Suprapubic skin (tissue), 4 donors: ENCODE results near the gene MFSD1. TPM values are rescaled to one million over a fixed set of nuclear protein-coding genes. Genes with fewer than 3 reads are reported as not detected.

Experiments
- DNase-seq, 2 donors: peaks; one replicate each; pipeline ENCODE4 v3.0.0-alpha.2; 2019; ENCODE audit warnings: low spot score in 2 of 2
- H3K27ac ChIP-seq: fragments of 200-600 bp; sonication (generic); one replicate; pipeline ENCODE4 v1.5.1; 2019
- H3K27me3 ChIP-seq: fragments of 200-600 bp; sonication (generic); one replicate; pipeline ENCODE4 v1.5.1; 2019
- H3K36me3 ChIP-seq: fragments of 200-600 bp; sonication (generic); one replicate; pipeline ENCODE4 v1.5.1; 2019
- H3K4me1 ChIP-seq: fragments of 200-600 bp; sonication (generic); one replicate; pipeline ENCODE4 v1.5.1; 2019
- H3K4me3 ChIP-seq: fragments of 200-600 bp; sonication (generic); one replicate; pipeline ENCODE4 v1.5.1; 2019; ENCODE audit warnings: mild to moderate bottlenecking
- H3K9me3 ChIP-seq: fragments of 200-600 bp; sonication (generic); one replicate; pipeline ENCODE4 v1.5.1; 2019
- EP300 ChIP-seq: sonication (generic); formaldehyde crosslinking; IDR thresholded peaks from one replicate; pipeline ENCODE4 v1.6.1; 2017; ENCODE audit warnings: antibody characterized with exemption
- POLR2A ChIP-seq, 2 donors: fragments of 450-650 bp; IDR thresholded peaks; one replicate each; pipeline ENCODE4 v1.6.1; 2017; ENCODE audit warnings: antibody characterized with exemption in 2 of 2, mild to moderate bottlenecking in 2 of 2, moderate library complexity in 2 of 2
- POLR2AphosphoS5 ChIP-seq, 3 donors: sonication (generic); formaldehyde crosslinking; IDR thresholded peaks; one replicate each; pipeline ENCODE4 v1.6.1; 2017; ENCODE audit warnings: antibody characterized with exemption in 3 of 3
- WGBS: methylation state at CpG from one replicate; pipeline ENCODE4 v1.1.5; 2018; 5-methylcytosine and 5-hydroxymethylcytosine counted together
- total RNA-seq, 4 donors: library from RNA; depleted of rRNA; stranded (reverse); fragments of >200 nt; gene quantifications; one replicate each; pipeline ENCODE4 v1.1.0, GENCODE V29; 2016
- TF ChIP-seq, protein P1 (sequence below), 2 donors: fragments of 200-600 bp in 1 of 2; fragments of 450-650 bp in 1 of 2; sonication (generic) in 1 of 2; IDR thresholded peaks; one replicate each; pipeline ENCODE4 v1.5.1; 2016 to 2019; ENCODE audit warnings: antibody characterized with exemption in 2 of 2, mild to moderate bottlenecking in 1 of 2, moderate library complexity in 1 of 2

The MFSD1 gene
- total RNA-seq: 10 to 100 TPM; 46.3 to 80.6 (median 70.8) TPM

DNA sequence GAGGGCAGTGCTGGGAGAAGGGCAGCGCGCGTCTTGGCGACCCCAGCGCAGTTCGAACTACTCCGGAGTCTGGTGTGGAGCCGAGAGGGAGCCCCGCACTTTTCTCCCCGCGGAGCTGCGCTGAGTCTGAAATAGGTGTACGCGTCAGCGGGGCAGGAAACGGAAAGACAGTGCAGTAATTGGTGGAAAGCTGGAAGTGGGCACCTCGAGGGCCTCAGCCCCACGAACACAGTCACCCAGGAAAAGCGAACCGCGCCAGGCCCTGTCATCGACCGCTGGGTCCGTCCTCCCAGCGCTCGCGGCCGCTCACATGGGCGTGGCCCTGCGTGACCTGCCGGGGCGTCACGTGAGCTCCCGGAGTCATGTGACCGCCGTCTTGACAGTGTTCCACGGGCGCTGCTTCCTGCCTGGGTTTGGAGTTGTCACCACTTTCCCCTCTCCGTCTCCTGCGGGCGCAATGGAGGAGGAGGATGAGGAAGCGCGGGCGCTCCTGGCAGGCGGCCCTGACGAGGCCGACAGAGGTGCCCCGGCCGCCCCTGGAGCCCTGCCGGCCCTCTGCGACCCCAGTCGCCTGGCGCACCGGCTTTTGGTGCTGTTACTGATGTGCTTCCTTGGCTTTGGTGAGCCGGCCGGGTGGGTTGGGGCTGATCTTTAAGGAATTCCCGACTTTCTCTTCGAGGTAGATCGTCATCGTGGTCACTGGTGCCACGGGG, at the start of gene MFSD1:
Gene MFSD1, plus strand, starts transcription at position 359 of the 713 bp plus-strand sequence. Its CDS starts 99 bp downstream, at position 458.
- Histone ChIP-seq H3K36me3 (no peaks in the 10 kb centered on the region), H3K9me3 (no peaks in the 10 kb centered on the region), H3K4me3 (peak within 1 kb of the TSS; percentile 88), H3K4me1 (peaks cover 34% of the 10 kb centered on the region), H3K27me3 (no peaks in the 10 kb centered on the region), H3K27ac (peak within 1 kb of the TSS; percentile 89)
- peak; percentile 98 to 99 for DNase-seq
- under 1% methylated on average over 31 of the region's 61 CpGs for WGBS
- TF ChIP-seq POLR2A (IDR thresholded peaks at IDR 0.05) (peak; percentile 28 to 81), POLR2AphosphoS5 (IDR thresholded peaks at IDR 0.05) (peak; percentile 67 to 97 (median 70)), EP300 (no peak)
- TF ChIP-seq, protein P1, sequence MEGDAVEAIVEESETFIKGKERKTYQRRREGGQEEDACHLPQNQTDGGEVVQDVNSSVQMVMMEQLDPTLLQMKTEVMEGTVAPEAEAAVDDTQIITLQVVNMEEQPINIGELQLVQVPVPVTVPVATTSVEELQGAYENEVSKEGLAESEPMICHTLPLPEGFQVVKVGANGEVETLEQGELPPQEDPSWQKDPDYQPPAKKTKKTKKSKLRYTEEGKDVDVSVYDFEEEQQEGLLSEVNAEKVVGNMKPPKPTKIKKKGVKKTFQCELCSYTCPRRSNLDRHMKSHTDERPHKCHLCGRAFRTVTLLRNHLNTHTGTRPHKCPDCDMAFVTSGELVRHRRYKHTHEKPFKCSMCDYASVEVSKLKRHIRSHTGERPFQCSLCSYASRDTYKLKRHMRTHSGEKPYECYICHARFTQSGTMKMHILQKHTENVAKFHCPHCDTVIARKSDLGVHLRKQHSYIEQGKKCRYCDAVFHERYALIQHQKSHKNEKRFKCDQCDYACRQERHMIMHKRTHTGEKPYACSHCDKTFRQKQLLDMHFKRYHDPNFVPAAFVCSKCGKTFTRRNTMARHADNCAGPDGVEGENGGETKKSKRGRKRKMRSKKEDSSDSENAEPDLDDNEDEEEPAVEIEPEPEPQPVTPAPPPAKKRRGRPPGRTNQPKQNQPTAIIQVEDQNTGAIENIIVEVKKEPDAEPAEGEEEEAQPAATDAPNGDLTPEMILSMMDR (IDR thresholded peaks at IDR 0.05): no peak

DNA sequence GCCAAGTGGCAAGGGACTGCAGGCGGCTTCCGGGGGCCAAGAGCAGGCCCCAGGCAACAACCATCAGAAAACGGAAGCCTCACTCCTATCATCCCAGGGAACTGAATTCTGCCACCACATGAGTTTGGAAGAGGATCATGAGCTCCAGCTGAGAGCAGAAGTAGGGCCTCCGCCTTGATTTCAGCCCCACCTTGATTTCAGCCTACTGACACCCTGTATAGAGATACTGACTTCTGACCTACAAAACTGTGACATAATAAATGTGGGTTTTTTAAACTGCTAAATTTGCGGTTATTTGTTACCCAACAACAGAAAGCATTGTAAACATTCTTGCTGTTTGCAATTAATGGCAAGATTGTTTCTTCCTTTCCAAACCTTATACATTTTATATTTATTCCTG, 48.0 kb upstream of the MFSD1 start:
- no peaks in the 10 kb centered on the region for H3K4me1 ChIP-seq
- no peak overlapping the region for H3K27ac ChIP-seq
- no peaks in the 10 kb centered on the region for H3K27me3 ChIP-seq
- DNase-seq: no peak
- TF ChIP-seq POLR2AphosphoS5 (IDR thresholded peaks at IDR 0.05): no peak
- no peak for TF ChIP-seq EP300
- TF ChIP-seq POLR2A (IDR thresholded peaks at IDR 0.05): no peak
- TF ChIP-seq, protein P1 (IDR thresholded peaks at IDR 0.05): no peak
- no peaks in the 10 kb centered on the region for H3K9me3 ChIP-seq
- no peaks in the 10 kb centered on the region for H3K36me3 ChIP-seq
- no peak overlapping the region for H3K4me3 ChIP-seq
- WGBS: 90% methylated on average over 2 of the region's 5 CpGs

- no peak overlapping the region for H3K4me3 ChIP-seq
- H3K36me3 ChIP-seq: no peaks in the 10 kb centered on the region
- H3K27ac ChIP-seq: no peak overlapping the region
- no peak for DNase-seq
- H3K27me3 ChIP-seq: no peaks in the 10 kb centered on the region
- 85% methylated on average over 2 of the region's 2 CpGs for WGBS
- TF ChIP-seq, protein P1 (IDR thresholded peaks at IDR 0.05): no peak
- TF ChIP-seq EP300: no peak
- no peaks in the 10 kb centered on the region for H3K4me1 ChIP-seq
- H3K9me3 ChIP-seq: no peaks in the 10 kb centered on the region
Observed at GRCh38 chr3:158755421-158755820, 46.4 kb upstream of the MFSD1 start.

GRCh38 chr3:158761350-158761749, 40.5 kb upstream of the MFSD1 start:
- Histone ChIP-seq H3K27ac (no peak overlapping the region), H3K4me3 (no peak overlapping the region), H3K27me3 (no peaks in the 10 kb centered on the region), H3K4me1 (peaks cover 6% of the 10 kb centered on the region), H3K36me3 (no peaks in the 10 kb centered on the region), H3K9me3 (no peaks in the 10 kb centered on the region)
- TF ChIP-seq POLR2AphosphoS5 (IDR thresholded peaks at IDR 0.05): no peak
- no peak for TF ChIP-seq POLR2A (IDR thresholded peaks at IDR 0.05)
- no peak for TF ChIP-seq EP300
- TF ChIP-seq, protein P1 (IDR thresholded peaks at IDR 0.05): no peak
- DNase-seq: no peak
- WGBS: 71% methylated on average over 3 of the region's 3 CpGs

DNA sequence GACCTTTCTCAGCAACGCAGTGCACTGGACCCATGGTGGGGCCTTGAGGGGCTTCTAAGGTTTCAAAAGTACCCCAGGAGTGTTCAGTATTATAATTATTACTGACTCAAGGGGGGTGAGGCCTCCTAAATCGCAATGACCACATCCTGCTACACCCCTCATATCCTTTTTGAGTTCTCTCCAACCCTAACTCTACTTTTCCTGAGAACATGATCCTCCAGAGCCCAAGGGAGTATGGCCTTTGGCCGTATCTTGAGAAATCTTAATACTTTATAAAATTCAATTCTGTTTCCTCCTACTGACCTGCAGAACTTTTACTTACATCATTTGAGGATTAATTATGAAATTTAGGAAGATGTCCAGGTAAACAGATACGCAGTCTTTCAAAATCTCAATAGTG, 39.2 kb upstream of the MFSD1 start:
- no peak for TF ChIP-seq POLR2A (IDR thresholded peaks at IDR 0.05)
- TF ChIP-seq EP300: no peak
- TF ChIP-seq POLR2AphosphoS5 (IDR thresholded peaks at IDR 0.05): no peak
- TF ChIP-seq, protein P1 (IDR thresholded peaks at IDR 0.05): no peak
- WGBS: 74% methylated on average over 4 of the region's 4 CpGs
- no peaks in the 10 kb centered on the region for H3K9me3 ChIP-seq
- no peaks in the 10 kb centered on the region for H3K36me3 ChIP-seq
- no peak overlapping the region for H3K4me3 ChIP-seq
- no peak overlapping the region for H3K27ac ChIP-seq
- peaks cover 6% of the 10 kb centered on the region for H3K4me1 ChIP-seq
- H3K27me3 ChIP-seq: no peaks in the 10 kb centered on the region
- no peak for DNase-seq
